Neuron (in vitro differentiated cells): Measurements from ENCODE around the gene SLC17A7.

Experiments used
- H2AFZ ChIP-seq: one replicate; pipeline ENCODE4 v1.6.1; 2013; ENCODE audit warnings: low read depth, mild to moderate bottlenecking, inconsistent platforms, low read length, moderate library complexity
- H3K27me3 ChIP-seq: one replicate; pipeline ENCODE4 v1.6.1; 2013; ENCODE audit warnings: low read length; ENCODE audit not compliant: insufficient read depth
- H3K36me3 ChIP-seq: one replicate; pipeline ENCODE4 v1.6.1; 2013; ENCODE audit warnings: low read length; ENCODE audit not compliant: insufficient read depth
- H3K4me1 ChIP-seq: one replicate; pipeline ENCODE4 v1.6.1; 2013; ENCODE audit warnings: low read length; ENCODE audit not compliant: insufficient read depth
- H3K4me3 ChIP-seq: 2 replicates; pipeline ENCODE4 v1.5.1; 2013; ENCODE audit warnings: mild to moderate bottlenecking, low read length, moderate library complexity
- H3K9me3 ChIP-seq: one replicate; pipeline ENCODE4 v1.6.1; 2013; ENCODE audit warnings: low read length

SLC17A7 gene

DNA sequence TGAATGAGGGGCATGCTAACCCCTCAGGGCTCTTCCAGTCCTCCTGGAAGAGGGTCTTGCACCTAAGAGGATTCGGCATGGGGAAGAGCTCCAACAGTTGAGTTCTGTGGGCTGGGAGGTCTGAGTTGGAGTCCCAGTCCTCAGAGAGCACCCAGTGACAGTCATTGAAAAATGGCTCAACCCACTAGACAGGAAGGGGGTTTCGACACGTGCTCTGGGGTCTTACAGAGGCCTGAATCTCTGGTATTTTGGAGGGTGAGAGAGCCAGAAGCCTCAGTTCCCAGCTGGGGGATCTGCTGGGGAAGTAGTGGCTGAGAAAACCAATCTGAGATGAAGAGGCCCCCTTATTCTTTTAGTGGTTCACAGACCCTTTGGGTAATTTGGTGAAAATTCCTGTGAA lies 27.1 kb downstream of the SLC17A7 start:
- H2AFZ ChIP-seq, result no peak overlapping the region
- no peaks in the 10 kb centered on the region for H3K9me3 ChIP-seq
- no peaks in the 10 kb centered on the region for H3K4me1 ChIP-seq
- peaks cover 57% of the 10 kb centered on the region for H3K27me3 ChIP-seq
- H3K36me3 ChIP-seq, result no peaks in the 10 kb centered on the region
- H3K4me3 ChIP-seq, result no peak overlapping the region

DNA sequence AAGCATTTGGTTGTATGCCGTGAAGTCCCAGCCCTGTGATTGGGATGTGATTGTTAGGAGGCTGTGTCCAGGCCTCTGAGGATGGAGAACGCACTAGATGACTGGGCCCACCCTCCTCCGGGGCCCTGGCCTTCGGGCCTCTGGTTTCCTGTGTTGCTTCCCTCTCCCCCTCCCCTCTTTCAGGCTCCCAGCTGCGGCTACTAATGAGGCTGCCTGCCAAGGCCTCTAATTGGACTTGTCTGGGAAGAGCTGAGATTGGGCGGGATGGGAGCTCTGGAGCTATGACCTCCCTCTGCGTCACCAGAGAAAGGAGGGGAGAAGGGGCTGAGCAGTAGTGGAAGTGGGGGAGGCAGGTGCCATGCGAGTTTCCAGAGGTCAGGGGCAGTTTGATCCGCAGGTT lies 28.0 kb downstream of the SLC17A7 start:
- peaks cover 54% of the 10 kb centered on the region for H3K27me3 ChIP-seq
- H3K36me3 ChIP-seq, result no peaks in the 10 kb centered on the region
- no peak overlapping the region for H2AFZ ChIP-seq
- no peaks in the 10 kb centered on the region for H3K4me1 ChIP-seq
- no peaks in the 10 kb centered on the region for H3K9me3 ChIP-seq
- H3K4me3 ChIP-seq, result no peak overlapping the region

DNA sequence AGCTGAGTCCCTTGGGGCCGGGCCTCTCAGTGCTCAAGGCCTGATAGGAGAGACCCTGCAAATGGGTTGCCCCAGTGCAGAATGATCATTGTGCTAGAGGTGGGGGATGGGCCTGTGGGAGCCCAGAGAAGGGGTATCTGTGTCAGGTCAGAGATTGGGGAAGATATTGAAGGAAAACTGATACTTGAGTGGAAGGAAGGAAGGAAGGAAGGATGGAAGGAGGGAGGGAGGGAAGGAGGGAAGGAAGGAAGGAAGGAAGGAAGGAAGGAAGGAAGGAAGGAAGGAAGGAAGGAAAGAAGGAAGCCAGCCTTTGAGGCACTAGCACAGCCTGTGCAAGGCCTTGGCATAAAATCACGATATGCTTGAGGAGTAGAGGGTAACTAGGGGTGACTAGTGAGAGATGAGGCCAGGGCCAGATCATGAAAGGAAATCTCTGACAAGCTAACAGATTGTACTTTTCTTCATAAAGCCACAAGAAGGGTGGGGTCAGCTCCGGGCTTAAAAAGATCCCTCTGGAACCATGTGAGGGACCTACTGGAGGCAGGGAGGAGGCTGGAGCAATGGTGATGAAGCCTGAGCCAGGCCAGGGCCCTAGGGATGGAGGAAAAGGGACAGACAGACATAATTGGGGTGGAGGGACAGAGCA lies 29.5 kb downstream of the SLC17A7 start:
- Histone ChIP-seq H3K27me3 (peaks cover 41% of the 10 kb centered on the region), H3K4me3 (no peak overlapping the region), H3K36me3 (no peaks in the 10 kb centered on the region)

DNA sequence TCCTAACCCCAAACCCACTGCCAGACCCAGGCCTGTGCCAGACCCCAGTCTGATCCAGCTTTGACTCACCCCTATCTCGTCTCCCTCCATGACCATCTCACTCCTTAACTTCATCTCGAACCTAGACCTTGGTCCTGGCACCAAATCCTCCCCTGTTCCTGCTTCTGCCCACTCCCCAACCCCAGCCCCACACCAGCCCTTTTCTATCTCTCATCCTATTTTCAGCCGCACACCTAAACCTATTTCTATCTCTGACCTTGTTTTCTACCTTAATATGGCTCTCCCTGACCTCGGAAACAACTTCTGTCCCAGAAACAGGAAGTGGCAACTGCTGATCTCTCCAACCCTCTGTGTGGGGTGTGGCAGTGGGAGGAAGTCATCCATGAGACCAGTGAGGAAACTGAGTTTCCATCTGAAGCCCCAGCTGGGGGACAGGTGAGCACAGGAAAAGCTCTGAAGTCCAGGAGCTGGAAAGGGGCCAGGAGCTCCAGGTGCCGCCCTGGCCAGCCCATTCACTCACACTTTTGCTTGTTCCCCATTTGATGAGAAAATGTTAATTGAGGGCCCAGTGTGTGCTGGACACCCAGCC lies 31.8 kb downstream of the SLC17A7 start:
- Histone ChIP-seq H3K9me3 (no peaks in the 10 kb centered on the region), H3K36me3 (no peaks in the 10 kb centered on the region), H2AFZ (no peak overlapping the region), H3K27me3 (peaks cover 27% of the 10 kb centered on the region), H3K4me3 (no peak overlapping the region), H3K4me1 (no peaks in the 10 kb centered on the region)

More for the DNA sequence above, 29.5 kb downstream of the SLC17A7 start:
- no peaks in the 10 kb centered on the region for H3K9me3 ChIP-seq
- no peak overlapping the region for H2AFZ ChIP-seq
- no peaks in the 10 kb centered on the region for H3K4me1 ChIP-seq

DNA sequence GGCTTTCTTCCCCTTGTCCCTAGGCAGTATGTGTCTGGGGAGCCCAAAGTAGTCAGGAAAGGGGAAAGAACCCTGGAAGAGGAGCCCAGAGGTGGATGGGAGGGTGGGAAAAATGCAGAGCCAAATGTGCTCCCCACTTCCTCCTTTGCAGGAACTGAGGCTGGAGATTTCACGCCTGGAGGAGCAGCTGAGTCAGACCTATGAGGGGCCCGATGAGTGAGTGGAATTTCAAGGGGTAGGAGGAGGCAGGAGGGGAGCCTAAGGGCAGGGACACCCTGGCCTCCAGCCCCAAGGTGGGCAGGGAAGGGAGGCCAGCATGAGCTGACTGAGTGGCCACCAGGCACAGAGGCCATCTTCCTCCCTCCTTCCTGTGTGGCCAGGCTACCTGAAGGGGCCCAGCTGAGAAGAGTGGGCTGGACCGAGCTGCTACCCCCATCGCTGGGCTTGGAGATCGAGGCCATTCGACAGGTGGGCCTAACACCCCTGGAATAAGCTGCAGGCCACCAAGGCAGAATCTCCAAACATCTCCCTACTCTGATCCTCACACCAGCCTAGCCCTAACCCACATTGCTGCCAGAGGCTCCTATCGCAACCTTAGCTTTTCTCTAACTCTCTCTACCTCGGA lies 32.4 kb downstream of the SLC17A7 start:
- Histone ChIP-seq H3K9me3 (no peaks in the 10 kb centered on the region), H3K36me3 (no peaks in the 10 kb centered on the region), H3K4me1 (peaks cover under 1% of the 10 kb centered on the region), H3K27me3 (peaks cover 26% of the 10 kb centered on the region), H2AFZ (no peak overlapping the region), H3K4me3 (no peak overlapping the region)

DNA sequence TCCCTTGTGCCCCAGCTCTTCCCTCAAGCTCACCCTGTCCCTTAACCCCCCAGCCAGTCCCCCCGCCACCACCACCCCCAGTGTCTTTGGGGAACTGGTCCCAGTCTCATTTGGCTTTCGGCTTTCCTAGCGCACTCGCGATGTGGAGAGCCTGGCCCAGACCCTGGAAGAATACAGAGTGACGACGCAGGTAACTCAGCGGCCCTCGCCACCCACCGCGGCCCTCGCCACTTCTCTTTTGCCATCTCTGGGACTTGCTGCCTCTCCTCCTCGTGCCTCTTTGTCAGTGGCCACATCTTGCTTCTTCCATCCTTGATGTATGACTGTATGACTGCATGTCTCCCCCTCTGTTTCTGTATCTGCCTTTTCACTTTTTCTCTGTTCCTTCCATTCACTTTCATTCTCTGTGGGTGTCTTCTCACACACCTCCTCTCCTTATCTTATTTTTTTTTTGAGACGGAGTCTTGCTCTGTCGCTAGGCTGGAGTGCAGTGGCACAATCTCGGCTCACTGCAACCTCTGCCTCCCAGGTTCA lies 33.8 kb downstream of the SLC17A7 start:
- no peak overlapping the region for H3K4me3 ChIP-seq
- H3K27me3 ChIP-seq, result peaks cover 14% of the 10 kb centered on the region
- no peak overlapping the region for H2AFZ ChIP-seq
- H3K9me3 ChIP-seq, result no peaks in the 10 kb centered on the region
- peaks cover 7% of the 10 kb centered on the region for H3K4me1 ChIP-seq
- H3K36me3 ChIP-seq, result no peaks in the 10 kb centered on the region

DNA sequence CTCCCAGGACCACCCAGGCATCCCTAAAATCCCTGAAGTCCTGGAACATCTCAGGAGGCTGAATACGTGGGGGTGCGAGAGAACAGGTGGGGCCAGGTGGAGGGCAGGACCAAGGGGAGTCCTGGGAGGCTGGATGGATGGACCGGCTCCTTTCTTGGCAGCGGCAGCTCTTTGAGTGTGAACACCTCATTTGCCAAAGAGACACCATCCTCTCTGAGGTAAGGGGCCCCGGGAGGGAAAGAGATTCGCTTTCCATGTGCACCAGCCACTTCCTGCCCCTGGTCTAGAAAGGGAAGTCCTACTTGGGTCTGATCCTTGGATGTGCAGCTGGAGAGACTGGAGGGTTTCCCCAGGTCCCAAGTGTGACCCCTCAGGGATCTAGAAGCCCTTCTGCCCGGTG lies 34.2 kb downstream of the SLC17A7 start:
- H3K4me1 ChIP-seq, result peaks cover 7% of the 10 kb centered on the region
- no peaks in the 10 kb centered on the region for H3K36me3 ChIP-seq
- no peaks in the 10 kb centered on the region for H3K9me3 ChIP-seq
- no peak overlapping the region for H2AFZ ChIP-seq
- peaks cover 10% of the 10 kb centered on the region for H3K27me3 ChIP-seq
- H3K4me3 ChIP-seq, result no peak overlapping the region

DNA sequence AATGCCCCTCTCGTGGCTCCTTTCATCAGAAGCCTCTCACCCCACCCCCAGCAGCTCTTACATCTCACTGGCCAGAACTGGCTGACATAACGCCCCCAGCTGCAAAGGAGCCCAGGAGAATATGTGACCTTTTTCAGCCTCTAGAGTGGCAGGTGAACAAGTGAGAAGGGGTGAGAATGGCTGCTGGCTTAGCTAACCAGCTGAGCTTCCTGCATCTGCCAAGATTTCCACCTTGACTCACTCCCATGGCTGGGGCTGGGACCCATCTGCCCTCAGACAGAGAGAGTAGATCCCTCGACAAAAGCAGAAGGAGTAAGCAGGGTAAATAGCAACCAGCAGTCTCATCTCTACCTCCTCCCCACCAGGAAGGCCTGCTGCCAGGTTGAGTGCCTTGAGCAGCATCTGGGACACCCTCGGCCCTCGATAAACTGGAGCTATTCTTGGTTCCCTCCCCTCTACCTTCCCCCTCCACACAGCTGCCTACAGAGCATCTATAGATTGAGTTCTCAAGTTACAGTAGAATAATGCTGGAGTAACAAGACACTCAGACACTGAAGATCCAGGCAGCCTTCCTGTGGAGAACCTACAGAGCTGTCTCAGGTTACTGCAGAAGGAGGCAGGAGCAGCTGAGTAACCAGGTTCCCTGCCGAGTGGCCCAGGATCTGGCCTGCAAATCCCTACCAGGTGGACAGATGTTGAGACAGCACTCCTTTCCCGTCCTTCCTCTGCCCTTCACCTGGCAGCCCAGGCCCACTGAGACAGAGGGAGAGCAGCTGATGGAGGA lies 37.7 kb downstream of the SLC17A7 start:
- H3K27me3 ChIP-seq, result no peaks in the 10 kb centered on the region
- H2AFZ ChIP-seq, result peak overlapping the region; percentile 28
- H3K9me3 ChIP-seq, result no peaks in the 10 kb centered on the region
- no peak overlapping the region for H3K4me3 ChIP-seq
- no peaks in the 10 kb centered on the region for H3K36me3 ChIP-seq
- H3K4me1 ChIP-seq, result peaks cover 7% of the 10 kb centered on the region

DNA sequence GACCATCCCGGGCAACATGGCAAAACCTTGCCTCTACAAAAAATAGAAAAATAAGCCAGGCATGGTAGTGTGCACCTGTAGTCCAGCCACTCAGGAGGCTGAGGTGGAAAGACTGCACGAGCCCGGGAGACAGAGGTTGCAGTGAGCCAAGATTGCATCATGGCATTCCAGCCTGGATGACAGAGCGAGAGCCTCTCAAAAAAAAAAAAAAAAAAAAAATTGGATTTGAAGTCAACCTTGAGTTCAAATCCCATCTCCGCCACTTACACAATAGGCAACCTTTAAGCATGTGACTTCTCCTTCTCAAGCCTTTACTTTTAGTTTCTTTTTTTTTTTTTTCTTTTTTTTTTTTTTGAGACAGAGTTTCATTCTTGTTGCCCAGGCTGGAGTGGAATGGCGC lies 41.3 kb downstream of the SLC17A7 start:
- H3K36me3 ChIP-seq, result no peaks in the 10 kb centered on the region
- no peaks in the 10 kb centered on the region for H3K9me3 ChIP-seq
- H3K4me1 ChIP-seq, result peaks cover 7% of the 10 kb centered on the region
- no peak overlapping the region for H3K4me3 ChIP-seq
- no peak overlapping the region for H2AFZ ChIP-seq
- H3K27me3 ChIP-seq, result peaks cover 8% of the 10 kb centered on the region

DNA sequence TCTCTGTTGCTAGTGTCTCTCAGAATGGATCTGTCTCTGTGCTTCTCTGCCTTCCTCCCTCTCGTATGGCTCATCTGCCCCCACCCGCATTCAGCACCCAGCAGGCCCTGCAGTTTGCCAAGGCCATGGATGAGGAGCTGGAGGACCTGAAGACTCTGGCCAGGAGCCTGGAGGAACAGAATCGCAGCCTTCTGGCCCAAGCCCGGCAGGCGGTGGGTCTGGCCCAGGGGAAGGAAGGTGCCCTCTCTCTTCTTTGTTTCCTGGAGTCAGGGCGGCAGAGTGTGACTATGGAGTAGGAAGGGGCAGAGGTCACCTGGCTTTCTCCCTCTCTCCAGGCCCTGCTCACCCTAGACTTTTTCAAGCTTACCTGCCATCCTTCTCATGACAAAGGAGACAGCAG lies 42.4 kb downstream of the SLC17A7 start:
- H2AFZ ChIP-seq, result no peak overlapping the region
- no peaks in the 10 kb centered on the region for H3K9me3 ChIP-seq
- no peak overlapping the region for H3K4me3 ChIP-seq
- H3K36me3 ChIP-seq, result no peaks in the 10 kb centered on the region
- peaks cover 7% of the 10 kb centered on the region for H3K4me1 ChIP-seq
- H3K27me3 ChIP-seq, result peaks cover 8% of the 10 kb centered on the region

DNA sequence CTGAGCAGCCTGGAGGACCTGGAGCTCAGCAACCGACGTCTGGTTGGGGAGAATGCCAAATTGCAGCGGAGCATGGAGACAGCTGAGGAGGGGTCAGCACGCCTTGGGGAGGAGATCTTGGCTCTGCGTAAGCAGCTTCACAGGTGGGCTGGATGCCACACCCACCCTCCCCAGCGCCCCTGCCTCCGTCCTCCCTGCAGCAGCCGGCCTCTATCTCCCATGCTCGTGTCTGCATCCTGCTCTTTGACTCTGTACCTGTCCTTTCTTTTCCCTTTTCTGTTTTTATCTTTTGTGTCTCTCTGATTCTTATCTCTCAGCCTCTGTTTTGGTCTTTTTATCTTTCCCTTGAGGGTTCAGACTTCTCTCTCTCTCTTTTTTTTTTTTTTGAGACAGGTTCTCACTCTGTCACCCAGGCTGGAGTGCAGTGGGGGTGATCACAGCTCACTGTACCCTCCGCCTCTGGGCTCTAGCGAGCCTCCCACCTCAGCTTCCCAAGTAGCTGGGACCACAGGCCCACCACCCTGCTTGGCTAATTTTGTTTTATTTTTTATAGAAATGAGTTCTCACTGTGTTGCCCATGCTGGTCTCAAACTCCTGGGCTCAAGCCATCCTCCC lies 43.2 kb downstream of the SLC17A7 start:
- H3K36me3 ChIP-seq, result no peaks in the 10 kb centered on the region

DNA sequence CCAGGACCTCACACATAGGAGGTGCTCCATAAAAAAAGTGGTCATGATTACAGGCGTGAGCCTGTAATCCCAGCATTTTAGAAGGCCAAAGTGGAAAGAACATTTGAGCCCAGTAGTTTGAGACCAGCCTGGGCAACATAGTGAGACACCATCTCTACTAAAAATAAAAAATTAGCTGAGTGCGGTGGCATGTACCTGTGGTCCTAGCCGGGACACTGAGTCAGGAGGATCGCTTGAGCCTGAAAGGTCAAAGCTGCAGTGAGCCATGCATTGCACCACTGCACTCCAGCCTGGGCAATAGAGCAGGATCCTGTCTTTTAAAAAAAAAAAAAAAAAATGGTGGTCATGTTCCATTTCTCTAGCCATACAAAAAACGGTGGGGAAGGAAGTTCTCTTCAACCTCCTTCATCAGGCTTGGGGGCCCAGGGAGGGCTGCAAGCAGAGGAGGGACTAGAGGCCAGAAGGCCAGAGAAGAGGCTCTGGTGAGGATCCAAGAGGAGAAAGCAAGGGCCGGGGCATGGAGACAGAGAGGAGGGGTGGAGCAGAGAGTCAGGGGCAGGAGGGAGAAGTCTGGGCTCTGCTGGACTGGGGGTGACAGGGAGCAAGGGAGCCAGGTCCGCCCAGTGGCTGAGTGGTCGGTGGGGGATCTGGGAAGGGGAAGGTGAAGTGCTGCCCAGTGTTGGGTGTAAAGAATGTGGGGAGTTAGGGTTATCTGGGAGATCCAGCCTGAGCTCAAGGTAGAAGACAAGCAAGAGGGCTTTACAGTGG lies 44.4 kb downstream of the SLC17A7 start:
- no peak overlapping the region for H3K4me3 ChIP-seq
- no peak overlapping the region for H2AFZ ChIP-seq
- no peaks in the 10 kb centered on the region for H3K9me3 ChIP-seq
- peaks cover 13% of the 10 kb centered on the region for H3K27me3 ChIP-seq
- H3K36me3 ChIP-seq, result no peaks in the 10 kb centered on the region
- H3K4me1 ChIP-seq, result no peaks in the 10 kb centered on the region

More for the DNA sequence above, 43.2 kb downstream of the SLC17A7 start:
- H3K4me3 ChIP-seq, result no peak overlapping the region
- H3K4me1 ChIP-seq, result no peaks in the 10 kb centered on the region
- no peak overlapping the region for H2AFZ ChIP-seq
- H3K9me3 ChIP-seq, result no peaks in the 10 kb centered on the region
- H3K27me3 ChIP-seq, result peaks cover 13% of the 10 kb centered on the region
